Nucleus accumbens (tissue), 56 donors: ENCODE data around the gene CLEC4G.
A peak's percentile ranks its signal among the peaks of the same experiment; 100 is the strongest.

ENCODE experiments used
- DNase-seq, 56 donors: peaks; one replicate each; lab custom pipeline; 2025; lab: John Stamatoyannopoulos, UW

Gene CLEC4G

GRCh38 chr19:7730286-7731217 lies 1.4 kb downstream of the CLEC4G start:
- DNase-seq = no peak

- peak in 1 of 56 donors; percentile 34 for DNase-seq
Measured at GRCh38 chr19:7729831-7730285, 2.1 kb downstream of the CLEC4G start.

- no peak for DNase-seq
Measured at GRCh38 chr19:7729211-7729610, 2.7 kb downstream of the CLEC4G start.

GRCh38 chr19:7725791-7726190 lies 6.1 kb downstream of the CLEC4G start:
- no peak for DNase-seq

- DNase-seq = no peak
Measured at GRCh38 chr19:7722231-7722651, 9.7 kb downstream of the CLEC4G start.

GRCh38 chr19:7720351-7720750 lies 11.6 kb downstream of the CLEC4G start:
- DNase-seq = no peak

- no peak for DNase-seq
Measured at GRCh38 chr19:7718668-7719067, 13.2 kb downstream of the CLEC4G start.

GRCh38 chr19:7716762-7717161 lies 15.1 kb downstream of the CLEC4G start:
- no peak for DNase-seq

GRCh38 chr19:7715671-7716070 lies 16.2 kb downstream of the CLEC4G start:
- DNase-seq = no peak

GRCh38 chr19:7710616-7711015 lies 21.3 kb downstream of the CLEC4G start:
- no peak for DNase-seq

GRCh38 chr19:7709932-7710460 lies 21.9 kb downstream of the CLEC4G start:
- no peak for DNase-seq

GRCh38 chr19:7706955-7707456 lies 24.9 kb downstream of the CLEC4G start:
- no peak for DNase-seq

GRCh38 chr19:7706188-7706954 lies 25.5 kb downstream of the CLEC4G start:
- no peak for DNase-seq

- DNase-seq = peak in 1 of 56 donors; percentile 3
Measured at GRCh38 chr19:7705387-7706187, 26.3 kb downstream of the CLEC4G start.

- no peak for DNase-seq
Measured at GRCh38 chr19:7704280-7705060, 27.4 kb downstream of the CLEC4G start.

GRCh38 chr19:7703332-7703731 lies 28.6 kb downstream of the CLEC4G start:
- DNase-seq = no peak

GRCh38 chr19:7701654-7702457 lies 30.1 kb downstream of the CLEC4G start, which contains the start of gene FCER2:
TSS of gene FCER2 (minus strand) at chr19:7702131. CDS start at chr19:7699760, 2,371 bp downstream.
- DNase-seq = no peak

- DNase-seq = no peak
Measured at GRCh38 chr19:7701049-7701653, 30.8 kb downstream of the CLEC4G start.
